ENCODE results near the gene SLC9A3.

SLC9A3 gene

DNA sequence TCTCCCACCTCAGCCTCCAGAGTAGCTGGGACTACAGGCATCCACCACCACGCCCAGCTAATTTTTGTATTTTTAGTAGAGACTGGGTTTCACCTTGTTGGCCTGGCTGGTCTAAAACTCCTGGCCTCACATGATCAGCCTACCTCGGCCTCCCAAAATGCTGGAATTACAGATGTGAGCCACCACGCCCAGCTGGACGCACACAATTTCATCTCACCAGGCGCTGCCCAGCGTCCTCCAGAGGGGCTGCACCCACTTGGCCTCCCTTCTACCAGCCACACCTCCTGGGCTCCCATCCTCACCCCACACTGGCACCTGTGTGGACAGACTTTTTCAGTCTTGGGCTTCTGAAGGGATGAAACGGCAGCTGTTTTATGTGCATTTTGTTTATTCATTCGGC, 85.1 kb downstream of the SLC9A3 start (continued):
- TF ChIP-seq, protein P1, sequence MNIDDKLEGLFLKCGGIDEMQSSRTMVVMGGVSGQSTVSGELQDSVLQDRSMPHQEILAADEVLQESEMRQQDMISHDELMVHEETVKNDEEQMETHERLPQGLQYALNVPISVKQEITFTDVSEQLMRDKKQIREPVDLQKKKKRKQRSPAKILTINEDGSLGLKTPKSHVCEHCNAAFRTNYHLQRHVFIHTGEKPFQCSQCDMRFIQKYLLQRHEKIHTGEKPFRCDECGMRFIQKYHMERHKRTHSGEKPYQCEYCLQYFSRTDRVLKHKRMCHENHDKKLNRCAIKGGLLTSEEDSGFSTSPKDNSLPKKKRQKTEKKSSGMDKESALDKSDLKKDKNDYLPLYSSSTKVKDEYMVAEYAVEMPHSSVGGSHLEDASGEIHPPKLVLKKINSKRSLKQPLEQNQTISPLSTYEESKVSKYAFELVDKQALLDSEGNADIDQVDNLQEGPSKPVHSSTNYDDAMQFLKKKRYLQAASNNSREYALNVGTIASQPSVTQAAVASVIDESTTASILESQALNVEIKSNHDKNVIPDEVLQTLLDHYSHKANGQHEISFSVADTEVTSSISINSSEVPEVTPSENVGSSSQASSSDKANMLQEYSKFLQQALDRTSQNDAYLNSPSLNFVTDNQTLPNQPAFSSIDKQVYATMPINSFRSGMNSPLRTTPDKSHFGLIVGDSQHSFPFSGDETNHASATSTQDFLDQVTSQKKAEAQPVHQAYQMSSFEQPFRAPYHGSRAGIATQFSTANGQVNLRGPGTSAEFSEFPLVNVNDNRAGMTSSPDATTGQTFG (tag by site-specific recombination; IDR thresholded peaks at IDR 0.05; ENCODE audit: borderline replicate concordance), result no peak
- no peak for TF ChIP-seq ZNF837 (tag by site-specific recombination; IDR thresholded peaks at IDR 0.05)
- TF ChIP-seq MEIS1 (CRISPR knock-in tag; IDR thresholded peaks at IDR 0.05; ENCODE audit: borderline replicate concordance), result no peak
- no peak for TF ChIP-seq ZNF629 (tag by site-specific recombination; IDR thresholded peaks at IDR 0.05)
- TF ChIP-seq ZNF830 (tag by site-specific recombination; IDR thresholded peaks at IDR 0.05; ENCODE audit: low read depth), result no peak
- TF ChIP-seq, protein P2, sequence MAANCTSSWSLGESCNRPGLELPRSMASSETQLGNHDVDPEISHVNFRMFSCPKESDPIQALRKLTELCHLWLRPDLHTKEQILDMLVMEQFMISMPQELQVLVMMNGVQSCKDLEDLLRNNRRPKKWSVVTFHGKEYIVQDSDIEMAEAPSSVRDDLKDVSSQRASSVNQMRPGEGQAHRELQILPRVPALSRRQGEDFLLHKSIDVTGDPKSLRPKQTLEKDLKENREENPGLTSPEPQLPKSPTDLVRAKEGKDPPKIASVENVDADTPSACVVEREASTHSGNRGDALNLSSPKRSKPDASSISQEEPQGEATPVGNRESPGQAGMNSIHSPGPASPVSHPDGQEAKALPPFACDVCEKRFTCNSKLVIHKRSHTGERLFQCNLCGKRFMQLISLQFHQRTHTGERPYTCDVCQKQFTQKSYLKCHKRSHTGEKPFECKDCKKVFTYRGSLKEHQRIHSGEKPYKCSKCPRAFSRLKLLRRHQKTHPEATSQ (tag by site-specific recombination; IDR thresholded peaks at IDR 0.05), result no peak
- no peak for TF ChIP-seq ZNF214 (tag by site-specific recombination; IDR thresholded peaks at IDR 0.05; ENCODE audit: borderline replicate concordance)
- TF ChIP-seq, protein P3, sequence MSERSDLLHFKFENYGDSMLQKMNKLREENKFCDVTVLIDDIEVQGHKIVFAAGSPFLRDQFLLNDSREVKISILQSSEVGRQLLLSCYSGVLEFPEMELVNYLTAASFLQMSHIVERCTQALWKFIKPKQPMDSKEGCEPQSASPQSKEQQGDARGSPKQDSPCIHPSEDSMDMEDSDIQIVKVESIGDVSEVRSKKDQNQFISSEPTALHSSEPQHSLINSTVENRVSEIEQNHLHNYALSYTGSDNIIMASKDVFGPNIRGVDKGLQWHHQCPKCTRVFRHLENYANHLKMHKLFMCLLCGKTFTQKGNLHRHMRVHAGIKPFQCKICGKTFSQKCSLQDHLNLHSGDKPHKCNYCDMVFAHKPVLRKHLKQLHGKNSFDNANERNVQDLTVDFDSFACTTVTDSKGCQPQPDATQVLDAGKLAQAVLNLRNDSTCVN (tag by site-specific recombination; optimal IDR thresholded peaks at IDR 0.05), result no peak

DNA sequence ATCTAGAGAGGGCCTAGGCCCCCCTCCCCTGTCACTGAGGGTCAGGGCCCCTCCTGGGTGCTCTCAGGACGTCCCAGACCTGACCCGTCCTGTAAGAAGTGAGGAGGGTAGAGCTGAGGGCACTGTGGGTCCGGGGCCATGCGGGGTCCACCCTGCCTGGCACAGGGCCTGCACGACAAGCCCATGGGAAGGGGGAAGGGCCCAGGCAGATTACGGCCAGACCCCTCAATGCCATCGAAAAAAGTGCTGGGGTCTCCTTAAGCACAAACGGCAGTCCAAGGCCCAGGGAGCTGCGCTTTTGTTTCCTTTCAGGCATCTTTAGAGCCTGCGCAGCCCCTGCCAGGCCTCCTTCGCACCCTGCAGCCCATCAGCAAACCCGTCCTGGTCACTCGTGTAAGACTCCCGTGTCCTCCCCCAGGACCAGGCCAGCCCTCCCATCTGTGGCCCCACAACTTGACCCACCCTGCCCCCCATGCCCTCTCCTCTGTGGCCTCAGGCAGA, 85.7 kb downstream of the SLC9A3 start:
- Histone ChIP-seq H3K27ac (ENCODE audit: extremely low read depth, low read depth, low read length) (no peak overlapping the region), H3K4me3 (ENCODE audit: low read depth, low read length) (no peak overlapping the region), H3K9me3 (ENCODE audit: control insufficient read depth, insufficient read depth, low read depth, low read length) (no peaks in the 10 kb centered on the region), H3K36me3 (ENCODE audit: control insufficient read depth in 2 of 2, insufficient read depth in 1 of 2, low read length in 2 of 2) (peaks cover 0 to 10% of the 10 kb centered on the region in 2 experiments; a peak in 2 of 3 replicates), H3K4me1 (ENCODE audit: control insufficient read depth, insufficient read depth, low read length) (peaks cover 5% of the 10 kb centered on the region)
- ChIA-PET CTCF (interaction anchor here (2.0 to 2.7 kb wide), 2 partner anchors 8 to 121 kb away, joined by 15 to 22 read pairs; no protein-coding TSS in a partner anchor), POLR2A (no interaction called here)
- TF ChIP-seq ZNF768 (tag by site-specific recombination; IDR thresholded peaks at IDR 0.05) (no peak), ZNF16 (tag by site-specific recombination; IDR thresholded peaks at IDR 0.05; ENCODE audit: low read depth) (no peak)
- TF ChIP-seq, protein P4, sequence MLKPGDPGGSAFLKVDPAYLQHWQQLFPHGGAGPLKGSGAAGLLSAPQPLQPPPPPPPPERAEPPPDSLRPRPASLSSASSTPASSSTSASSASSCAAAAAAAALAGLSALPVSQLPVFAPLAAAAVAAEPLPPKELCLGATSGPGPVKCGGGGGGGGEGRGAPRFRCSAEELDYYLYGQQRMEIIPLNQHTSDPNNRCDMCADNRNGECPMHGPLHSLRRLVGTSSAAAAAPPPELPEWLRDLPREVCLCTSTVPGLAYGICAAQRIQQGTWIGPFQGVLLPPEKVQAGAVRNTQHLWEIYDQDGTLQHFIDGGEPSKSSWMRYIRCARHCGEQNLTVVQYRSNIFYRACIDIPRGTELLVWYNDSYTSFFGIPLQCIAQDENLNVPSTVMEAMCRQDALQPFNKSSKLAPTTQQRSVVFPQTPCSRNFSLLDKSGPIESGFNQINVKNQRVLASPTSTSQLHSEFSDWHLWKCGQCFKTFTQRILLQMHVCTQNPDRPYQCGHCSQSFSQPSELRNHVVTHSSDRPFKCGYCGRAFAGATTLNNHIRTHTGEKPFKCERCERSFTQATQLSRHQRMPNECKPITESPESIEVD (tag by site-specific recombination; IDR thresholded peaks at IDR 0.05), result no peak

DNA sequence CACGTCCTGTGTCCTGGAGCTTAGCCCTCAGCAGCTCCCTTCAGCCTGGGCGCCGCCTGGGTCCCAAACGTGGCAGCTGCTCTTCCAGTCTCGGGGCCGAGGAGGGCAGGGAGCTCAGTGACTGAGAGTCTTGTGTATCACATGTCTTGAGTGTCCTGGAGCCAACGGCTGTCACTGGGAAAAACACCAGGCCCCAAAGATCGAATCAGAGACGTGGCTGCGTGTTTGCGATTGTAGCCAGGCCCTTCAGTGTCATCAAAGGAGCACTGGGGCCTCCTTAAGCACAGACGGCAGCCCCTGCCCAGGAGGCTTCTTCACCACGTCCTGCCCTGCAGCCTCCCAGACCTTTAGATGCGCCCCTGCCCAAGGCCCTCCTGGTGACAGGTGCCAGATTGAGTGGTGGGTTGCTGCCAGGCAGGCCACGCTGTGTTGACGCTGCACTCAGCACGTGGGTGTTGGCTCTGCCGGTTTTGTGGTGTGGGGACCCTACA, 86.9 kb downstream of the SLC9A3 start:
- no peak overlapping the region for H3K27ac ChIP-seq (ENCODE audit: extremely low read depth, low read depth, low read length)
- peaks cover 0 to 17% of the 10 kb centered on the region in 2 experiments; a peak in 2 of 3 replicates for H3K36me3 ChIP-seq (ENCODE audit: control insufficient read depth in 2 of 2, insufficient read depth in 1 of 2, low read length in 2 of 2)
- ChIA-PET CTCF (interaction anchor here (0.9 to 2.7 kb wide), 5 partner anchors 9 to 160 kb away, joined by 4 to 22 read pairs (median 9); no protein-coding TSS in a partner anchor), POLR2A (interaction anchor here (1.1 kb wide), 1 partner anchor 121 kb away, joined by 4 read pairs; no protein-coding TSS in a partner anchor)
- no peaks in the 10 kb centered on the region for H3K9me3 ChIP-seq (ENCODE audit: control insufficient read depth, insufficient read depth, low read depth, low read length)
- peaks cover 5% of the 10 kb centered on the region for H3K4me1 ChIP-seq (ENCODE audit: control insufficient read depth, insufficient read depth, low read length)
- no peak overlapping the region for H3K4me3 ChIP-seq (ENCODE audit: low read depth, low read length)
- no peak for TF ChIP-seq KLF7 (tag by site-specific recombination; IDR thresholded peaks at IDR 0.05; ENCODE audit: borderline replicate concordance)
- TF ChIP-seq, protein P5, sequence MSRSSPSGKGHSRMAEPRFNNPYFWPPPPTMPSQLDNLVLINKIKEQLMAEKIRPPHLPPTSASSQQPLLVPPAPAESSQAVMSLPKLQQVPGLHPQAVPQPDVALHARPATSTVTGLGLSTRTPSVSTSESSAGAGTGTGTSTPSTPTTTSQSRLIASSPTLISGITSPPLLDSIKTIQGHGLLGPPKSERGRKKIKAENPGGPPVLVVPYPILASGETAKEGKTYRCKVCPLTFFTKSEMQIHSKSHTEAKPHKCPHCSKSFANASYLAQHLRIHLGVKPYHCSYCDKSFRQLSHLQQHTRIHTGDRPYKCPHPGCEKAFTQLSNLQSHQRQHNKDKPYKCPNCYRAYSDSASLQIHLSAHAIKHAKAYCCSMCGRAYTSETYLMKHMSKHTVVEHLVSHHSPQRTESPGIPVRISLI (tag by site-specific recombination; IDR thresholded peaks at IDR 0.05), result no peak
- TF ChIP-seq, protein P6, sequence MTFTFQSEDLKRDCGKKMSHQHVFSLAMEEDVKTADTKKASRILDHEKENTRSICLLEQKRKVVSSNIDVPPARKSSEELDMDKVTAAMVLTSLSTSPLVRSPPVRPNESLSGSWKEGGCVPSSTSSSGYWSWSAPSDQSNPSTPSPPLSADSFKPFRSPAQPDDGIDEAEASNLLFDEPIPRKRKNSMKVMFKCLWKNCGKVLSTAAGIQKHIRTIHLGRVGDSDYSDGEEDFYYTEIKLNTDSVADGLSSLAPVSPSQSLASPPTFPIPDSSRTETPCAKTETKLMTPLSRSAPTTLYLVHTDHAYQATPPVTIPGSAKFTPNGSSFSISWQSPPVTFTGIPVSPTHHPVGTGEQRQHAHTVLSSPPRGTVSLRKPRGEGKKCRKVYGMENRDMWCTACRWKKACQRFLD (tag by site-specific recombination; IDR thresholded peaks at IDR 0.05), result no peak
- TF ChIP-seq, protein P7, sequence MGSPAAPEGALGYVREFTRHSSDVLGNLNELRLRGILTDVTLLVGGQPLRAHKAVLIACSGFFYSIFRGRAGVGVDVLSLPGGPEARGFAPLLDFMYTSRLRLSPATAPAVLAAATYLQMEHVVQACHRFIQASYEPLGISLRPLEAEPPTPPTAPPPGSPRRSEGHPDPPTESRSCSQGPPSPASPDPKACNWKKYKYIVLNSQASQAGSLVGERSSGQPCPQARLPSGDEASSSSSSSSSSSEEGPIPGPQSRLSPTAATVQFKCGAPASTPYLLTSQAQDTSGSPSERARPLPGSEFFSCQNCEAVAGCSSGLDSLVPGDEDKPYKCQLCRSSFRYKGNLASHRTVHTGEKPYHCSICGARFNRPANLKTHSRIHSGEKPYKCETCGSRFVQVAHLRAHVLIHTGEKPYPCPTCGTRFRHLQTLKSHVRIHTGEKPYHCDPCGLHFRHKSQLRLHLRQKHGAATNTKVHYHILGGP (tag by site-specific recombination; IDR thresholded peaks at IDR 0.05), result no peak
- TF ChIP-seq ZNF146 (tag by site-specific recombination; IDR thresholded peaks at IDR 0.05), result no peak
- TF ChIP-seq TCF7L2 (IDR thresholded peaks at IDR 0.05; ENCODE audit: borderline replicate concordance, low read depth, low read length), result no peak
- no peak for TF ChIP-seq KLF16 (tag by site-specific recombination; IDR thresholded peaks at IDR 0.05)
- no peak for TF ChIP-seq ZFP37 (tag by site-specific recombination; IDR thresholded peaks at IDR 0.05)
- TF ChIP-seq ZNF626 (tag by site-specific recombination; IDR thresholded peaks at IDR 0.05), result no peak
- no peak for TF ChIP-seq KLF1 (tag by site-specific recombination; IDR thresholded peaks at IDR 0.05)
- no peak for TF ChIP-seq RBAK (tag by site-specific recombination; IDR thresholded peaks at IDR 0.05)
